ENCODE measurements around the gene IDE. TPM values are rescaled to one million over a fixed set of nuclear protein-coding genes. Genes with fewer than 3 reads are reported as not detected.

The IDE gene
- total and polyA plus RNA-seq, 8 donors, result 6.9 to 62.4 (median 18.1) TPM

DNA sequence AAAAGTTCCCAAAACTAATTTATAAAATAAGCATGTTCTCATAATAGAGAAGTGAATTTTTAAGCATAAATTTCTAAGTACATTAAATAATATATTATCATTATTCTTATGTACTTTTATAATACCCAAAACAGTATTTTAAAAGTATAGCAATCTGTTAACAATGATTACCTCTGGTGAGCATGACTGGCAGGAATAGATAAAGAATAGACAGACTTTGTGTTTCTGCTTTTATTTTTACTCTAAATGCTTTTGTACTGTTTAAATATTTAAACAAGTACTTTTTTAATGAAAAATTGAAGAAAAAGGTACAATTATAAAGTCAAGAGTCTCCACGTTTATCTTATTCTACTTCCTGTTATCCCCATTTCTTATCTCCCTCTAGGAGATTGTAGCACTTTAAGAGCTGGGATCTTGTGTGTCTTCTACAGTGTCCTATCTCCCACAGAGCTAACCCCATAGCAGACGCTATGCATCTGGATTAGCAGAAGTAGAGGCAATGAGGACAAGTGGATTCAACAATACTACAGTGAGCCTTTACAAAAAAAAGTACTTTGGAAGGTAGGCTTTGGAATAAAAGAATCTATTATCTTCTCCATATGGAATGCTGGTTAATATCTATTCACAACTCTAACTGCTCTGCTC lies 42.9 kb downstream of the IDE start:
- Histone ChIP-seq H3K9me3 (no peaks in the 10 kb centered on the region), H3K4me1 (no peaks in the 10 kb centered on the region), H3K27me3 (no peaks in the 10 kb centered on the region), H3K36me3 (peaks cover 19 to 98% (median 88%) of the 10 kb centered on the region in 4 donors), H3K4me3 (no peak overlapping the region), H3K27ac (no peak overlapping the region)
- WGBS, 5 donors, result 72 to 78% (median 76%) methylated on average over 2 of the region's 2 CpGs
- TF ChIP-seq EP300 (IDR thresholded peaks at IDR 0.05), result no peak
- no peak for TF ChIP-seq POLR2AphosphoS5 (IDR thresholded peaks at IDR 0.05)
- TF ChIP-seq, protein P1, sequence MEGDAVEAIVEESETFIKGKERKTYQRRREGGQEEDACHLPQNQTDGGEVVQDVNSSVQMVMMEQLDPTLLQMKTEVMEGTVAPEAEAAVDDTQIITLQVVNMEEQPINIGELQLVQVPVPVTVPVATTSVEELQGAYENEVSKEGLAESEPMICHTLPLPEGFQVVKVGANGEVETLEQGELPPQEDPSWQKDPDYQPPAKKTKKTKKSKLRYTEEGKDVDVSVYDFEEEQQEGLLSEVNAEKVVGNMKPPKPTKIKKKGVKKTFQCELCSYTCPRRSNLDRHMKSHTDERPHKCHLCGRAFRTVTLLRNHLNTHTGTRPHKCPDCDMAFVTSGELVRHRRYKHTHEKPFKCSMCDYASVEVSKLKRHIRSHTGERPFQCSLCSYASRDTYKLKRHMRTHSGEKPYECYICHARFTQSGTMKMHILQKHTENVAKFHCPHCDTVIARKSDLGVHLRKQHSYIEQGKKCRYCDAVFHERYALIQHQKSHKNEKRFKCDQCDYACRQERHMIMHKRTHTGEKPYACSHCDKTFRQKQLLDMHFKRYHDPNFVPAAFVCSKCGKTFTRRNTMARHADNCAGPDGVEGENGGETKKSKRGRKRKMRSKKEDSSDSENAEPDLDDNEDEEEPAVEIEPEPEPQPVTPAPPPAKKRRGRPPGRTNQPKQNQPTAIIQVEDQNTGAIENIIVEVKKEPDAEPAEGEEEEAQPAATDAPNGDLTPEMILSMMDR (IDR thresholded peaks at IDR 0.05), result no peak
- TF ChIP-seq POLR2A (IDR thresholded peaks at IDR 0.05), result no peak
- no peak for DNase-seq
- intact Hi-C loops (cut with DNase I; ENCODE audit: low total_unique reads), result no loop called here

DNA sequence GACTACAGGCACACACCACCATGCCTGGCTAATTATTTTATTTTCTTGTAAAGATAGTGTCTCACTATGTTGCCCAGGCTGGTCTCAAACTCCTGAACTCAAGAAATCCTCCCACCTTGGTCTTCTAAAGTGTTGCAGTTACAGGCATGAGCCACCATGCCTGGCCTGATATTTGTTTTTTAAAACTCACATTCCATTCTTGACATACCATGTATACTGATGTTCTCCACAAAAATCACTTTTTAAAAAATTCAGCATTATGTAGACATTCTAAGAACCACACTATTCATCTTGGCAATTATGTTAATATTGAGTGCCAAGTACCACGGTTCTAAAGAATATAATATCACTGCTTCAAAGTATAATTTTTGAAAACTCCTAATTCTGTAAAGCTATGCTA lies 43.5 kb downstream of the IDE start:
- H3K36me3 ChIP-seq, result peaks cover 19 to 92% (median 83%) of the 10 kb centered on the region in 4 donors
- TF ChIP-seq EP300 (IDR thresholded peaks at IDR 0.05), result no peak
- intact Hi-C loops (cut with DNase I; ENCODE audit: low total_unique reads), result no loop called here

DNA sequence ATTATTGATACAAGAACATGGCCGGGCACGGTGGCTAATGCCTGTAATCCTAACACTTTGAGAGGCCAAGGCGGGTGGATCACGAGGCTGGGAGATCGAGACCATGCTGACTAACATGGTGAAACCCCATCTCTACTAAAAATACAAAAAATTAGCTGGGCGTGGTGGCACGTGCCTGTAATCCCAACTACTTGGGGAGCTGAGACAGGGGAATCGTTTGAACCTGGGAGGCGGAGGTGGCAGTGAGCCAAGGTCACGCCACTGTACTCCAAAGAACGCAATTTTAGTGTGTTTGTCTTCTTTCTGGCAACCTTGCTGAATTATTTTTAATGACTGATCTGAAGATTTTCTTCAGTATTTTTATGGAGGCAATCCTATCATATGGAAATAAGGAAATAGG lies 46.2 kb downstream of the IDE start:
- TF ChIP-seq EP300 (IDR thresholded peaks at IDR 0.05), result no peak
- TF ChIP-seq, protein P1 (IDR thresholded peaks at IDR 0.05), result no peak
- no peak for TF ChIP-seq POLR2AphosphoS5 (IDR thresholded peaks at IDR 0.05)
- no peak for TF ChIP-seq POLR2A (IDR thresholded peaks at IDR 0.05)
- Histone ChIP-seq H3K4me3 (no peak overlapping the region), H3K9me3 (no peaks in the 10 kb centered on the region), H3K4me1 (no peaks in the 10 kb centered on the region), H3K36me3 (peaks cover 15 to 73% (median 60%) of the 10 kb centered on the region in 4 donors), H3K27me3 (no peaks in the 10 kb centered on the region), H3K27ac (no peak overlapping the region)
- 83 to 91% (median 85%) methylated on average over 11 of the region's 11 CpGs for WGBS, 5 donors
- no peak for DNase-seq
- intact Hi-C loops (cut with DNase I; ENCODE audit: low total_unique reads), result no loop called here

More for the DNA sequence above, 43.5 kb downstream of the IDE start:
- Histone ChIP-seq H3K4me3 (no peak overlapping the region), H3K4me1 (no peaks in the 10 kb centered on the region), H3K9me3 (no peaks in the 10 kb centered on the region), H3K27ac (no peak overlapping the region), H3K27me3 (no peaks in the 10 kb centered on the region)
- DNase-seq, result no peak
- WGBS, 5 donors, result 75 to 95% (median 88%) methylated on average over 1 of the region's 1 CpG

DNA sequence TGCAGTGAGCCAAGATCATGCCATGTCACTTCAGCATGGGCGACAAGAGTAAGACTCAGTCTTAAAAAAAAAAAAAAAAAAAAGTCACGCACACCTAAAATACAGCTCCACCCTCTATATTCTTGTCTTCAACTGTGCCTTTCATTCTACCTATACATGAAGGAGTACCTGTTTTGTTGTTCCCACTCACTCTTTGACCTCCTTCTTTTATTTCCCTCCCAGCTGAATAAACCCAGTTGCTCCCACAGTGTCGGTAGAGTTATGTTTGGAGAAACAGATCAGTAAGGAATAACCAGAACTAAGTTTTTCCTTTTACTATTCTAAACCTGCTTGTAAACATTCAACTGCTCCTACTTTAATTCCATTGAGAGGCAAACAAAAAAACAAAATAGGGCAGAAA lies 50.3 kb downstream of the IDE start:
- no peak overlapping the region for H3K27ac ChIP-seq
- H3K4me3 ChIP-seq, result no peak overlapping the region
- peak in 1 of 2 donors; percentile 3 for DNase-seq
- no peaks in the 10 kb centered on the region for H3K27me3 ChIP-seq
- WGBS, 5 donors, result 82 to 93% (median 90%) methylated on average over 3 of the region's 3 CpGs
- peaks cover 0 to 43% (median 38%) of the 10 kb centered on the region in 4 donors for H3K36me3 ChIP-seq
- H3K9me3 ChIP-seq, result no peaks in the 10 kb centered on the region
- no peak for TF ChIP-seq POLR2A (IDR thresholded peaks at IDR 0.05)
- no peak for TF ChIP-seq EP300 (IDR thresholded peaks at IDR 0.05)
- no peak for TF ChIP-seq POLR2AphosphoS5 (IDR thresholded peaks at IDR 0.05)
- TF ChIP-seq, protein P1 (IDR thresholded peaks at IDR 0.05), result no peak
- intact Hi-C loops (cut with DNase I; ENCODE audit: low total_unique reads), result no loop called here
- no peaks in the 10 kb centered on the region for H3K4me1 ChIP-seq

DNA sequence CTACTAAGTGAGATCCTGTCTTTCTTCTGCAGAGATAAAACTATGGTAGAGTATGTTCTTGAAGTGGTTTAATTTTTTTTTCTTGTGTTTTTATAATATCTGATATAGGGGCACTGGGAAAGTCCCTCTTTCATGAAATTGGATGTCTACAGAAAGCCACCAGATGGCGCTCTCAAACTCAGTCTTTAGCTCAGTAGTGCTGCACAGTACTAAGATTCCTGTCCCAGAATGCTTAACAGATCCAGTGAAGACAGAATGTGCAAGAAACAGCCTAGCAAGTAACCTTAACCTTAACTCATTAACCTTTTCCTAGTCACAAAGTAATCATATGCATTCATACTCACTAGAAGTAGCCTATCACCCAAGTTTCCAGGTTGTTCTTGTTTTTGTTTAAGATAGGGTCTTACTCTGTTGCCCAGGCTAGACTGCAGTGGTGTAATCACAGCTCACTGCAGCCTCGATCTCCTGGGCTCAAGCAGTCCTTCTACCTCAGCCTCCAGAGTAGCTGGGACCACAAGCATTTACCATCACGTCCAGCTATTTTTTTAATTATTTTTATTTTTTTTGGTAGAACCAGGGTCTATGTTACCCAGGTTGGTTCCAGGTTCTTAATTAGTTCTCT lies 56.7 kb downstream of the IDE start:
- WGBS, 5 donors, result 29 to 50% (median 41%) methylated on average over 3 of the region's 3 CpGs
- TF ChIP-seq, protein P1 (IDR thresholded peaks at IDR 0.05), result peak in 5 of 7 experiments; percentile 47 to 76 (median 72)
- TF ChIP-seq EP300 (IDR thresholded peaks at IDR 0.05) (no peak), POLR2AphosphoS5 (IDR thresholded peaks at IDR 0.05) (peak in 1 of 3 donors; percentile 54), POLR2A (IDR thresholded peaks at IDR 0.05) (no peak)
- peak; percentile 73 to 92 for DNase-seq

More for the DNA sequence above, 56.7 kb downstream of the IDE start:
- Histone ChIP-seq H3K4me1 (peaks cover 0 to 5% (median 0%) of the 10 kb centered on the region in 4 donors), H3K36me3 (peaks cover 0 to 40% (median 34%) of the 10 kb centered on the region in 4 donors), H3K9me3 (no peaks in the 10 kb centered on the region), H3K4me3 (no peak overlapping the region), H3K27ac (no peak overlapping the region), H3K27me3 (no peaks in the 10 kb centered on the region)
- intact Hi-C loops (cut with DNase I; ENCODE audit: low total_unique reads), result loop anchor here (5.0 kb wide), 1 partner anchor 55 kb away; the partner anchor contains the start of gene IDE
